ENCODE data around the gene KIF6.

- TF ChIP-seq CTCF (conservative IDR thresholded peaks at IDR 0.05; ENCODE audit: low read depth, low read length) (no peak), EZH2 (IDR thresholded peaks at IDR 0.05; ENCODE audit: borderline replicate concordance, low read depth, low read length, poor library complexity, severe bottlenecking) (no peak)
Observed at GRCh38 chr6:39610221-39610620, 115.0 kb downstream of the KIF6 start.
